IMR-90 (cell line): ENCODE data around the gene PRPH2. TPM values are rescaled to one million over a fixed set of nuclear protein-coding genes. Genes with fewer than 3 reads are reported as not detected.

Source experiments
- ATAC-seq: fragments of 200-7000 bp; cut with Tn5 transposase; 2 replicates; pipeline ENCODE4 v1.9.1; 2020; ENCODE audit warnings: low read depth, mild to moderate bottlenecking, moderate library complexity
- BruUV-seq: library from RNA; stranded (reverse); fragments of 400-500 nt; replicated peaks from 2 replicates; lab custom pipeline; 2021; lab: Mats Ljungman, UMichigan
- CTCF ChIA-PET: fragments of 300-600 bp; formaldehyde crosslinking; extraction: SDS; loops from one replicate; lab custom pipeline; 2021; ENCODE audit warnings: antibody characterized with exemption; lab: Yijun Ruan, JAX
- POLR2A ChIA-PET: fragments of 300-600 bp; sonication (Branson Sonifier 250); formaldehyde crosslinking; loops from one replicate; lab custom pipeline; 2022; ENCODE audit warnings: antibody characterized with exemption; ENCODE audit not compliant: unreplicated experiment; lab: Charles Lee
- DNase-seq: peaks from one replicate; pipeline ENCODE4 v3.0.0; 2013
- H2AFZ ChIP-seq: replicated peaks from 2 replicates; pipeline ENCODE3; 2013; ENCODE audit warnings: low read length, mild to moderate bottlenecking; ENCODE audit not compliant: poor library complexity
- H2AK5ac ChIP-seq: 2 replicates; pipeline ENCODE4 v1.6.1; 2013; ENCODE audit warnings: low read depth, low read length, inconsistent platforms
- H2AK9ac ChIP-seq: replicated peaks from 2 replicates; pipeline ENCODE3; 2013; ENCODE audit warnings: mild to moderate bottlenecking, low read depth, low read length, moderate library complexity; ENCODE audit not compliant: poor library complexity
- H2BK120ac ChIP-seq: 2 replicates; pipeline ENCODE4 v1.6.1; 2013; ENCODE audit warnings: low read depth, low read length, inconsistent platforms
- H2BK15ac ChIP-seq: 3 replicates; pipeline ENCODE4 v1.6.1; 2013; ENCODE audit warnings: low read depth, low read length, inconsistent platforms
- H2BK20ac ChIP-seq: 2 replicates; pipeline ENCODE4 v1.6.1; 2013; ENCODE audit warnings: low read depth, mild to moderate bottlenecking, inconsistent platforms, low read length, moderate library complexity
- H2BK5ac ChIP-seq: 2 replicates; pipeline ENCODE4 v1.6.1; 2013; ENCODE audit warnings: mild to moderate bottlenecking, low read depth, low read length, inconsistent platforms; ENCODE audit not compliant: poor library complexity, severe bottlenecking
- H3K14ac ChIP-seq: replicated peaks from 2 replicates; pipeline ENCODE4 v1.6.1; 2013; ENCODE audit warnings: low read depth, low read length, inconsistent platforms
- H3K18ac ChIP-seq: 2 replicates; pipeline ENCODE4 v1.6.1; 2013; ENCODE audit warnings: low read depth, low read length, control low read depth
- H3K23ac ChIP-seq: 2 replicates; pipeline ENCODE4 v1.6.1; 2013; ENCODE audit warnings: low read depth, low read length, inconsistent platforms
- H3K27ac ChIP-seq: 2 replicates; pipeline ENCODE4 v1.5.1; 2013; ENCODE audit warnings: mild to moderate bottlenecking, control low read depth, low read length; ENCODE audit not compliant: insufficient read depth
- H3K27me3 ChIP-seq: 2 replicates; pipeline ENCODE4 v1.6.1; 2013; ENCODE audit warnings: low read length; ENCODE audit not compliant: control insufficient read depth, insufficient read depth
- H3K36me3 ChIP-seq: 2 replicates; pipeline ENCODE4 v1.6.1; 2013; ENCODE audit warnings: low read length, mixed read lengths; ENCODE audit not compliant: control insufficient read depth, insufficient read depth
- H3K4ac ChIP-seq: 2 replicates; pipeline ENCODE4 v1.6.1; 2013; ENCODE audit warnings: low read depth, low read length, inconsistent platforms
- H3K4me1 ChIP-seq: 2 replicates; pipeline ENCODE4 v1.6.1; 2013; ENCODE audit warnings: low read length, mixed read lengths; ENCODE audit not compliant: control insufficient read depth, insufficient read depth
- H3K4me2 ChIP-seq: 2 replicates; pipeline ENCODE4 v1.6.1; 2013; ENCODE audit warnings: low read depth, mild to moderate bottlenecking, control low read depth, low read length, moderate library complexity
- H3K4me3 ChIP-seq: 2 replicates; pipeline ENCODE4 v1.5.1; 2013; ENCODE audit warnings: low read depth, mild to moderate bottlenecking, control low read depth, low read length, moderate library complexity; ENCODE audit not compliant: insufficient read depth
- H3K56ac ChIP-seq: 2 replicates; pipeline ENCODE4 v1.6.1; 2013; ENCODE audit warnings: low read length, inconsistent platforms; ENCODE audit not compliant: insufficient read depth; ENCODE audit errors: extremely low read depth
- H3K79me1 ChIP-seq, 2 experiments: 2 replicates each; pipeline ENCODE4 v1.6.1; 2013; ENCODE audit warnings: low read length in 2 of 2, inconsistent platforms in 1 of 2, low read depth in 1 of 2
- H3K9ac ChIP-seq: 2 replicates; pipeline ENCODE4 v1.6.1; 2013; ENCODE audit warnings: low read depth, low read length, control low read depth
- H3K9me1 ChIP-seq: 2 replicates; pipeline ENCODE4 v1.6.1; 2013; ENCODE audit warnings: low read length, inconsistent platforms; ENCODE audit not compliant: insufficient read depth
- H3K9me3 ChIP-seq: 2 replicates; pipeline ENCODE4 v1.6.1; 2013; ENCODE audit warnings: low read length; ENCODE audit not compliant: control insufficient read depth, insufficient read depth
- H4K20me1 ChIP-seq: 2 replicates; pipeline ENCODE4 v1.6.1; 2013; ENCODE audit warnings: low read length, inconsistent platforms; ENCODE audit not compliant: insufficient read depth
- H4K5ac ChIP-seq: 2 replicates; pipeline ENCODE4 v1.6.1; 2013; ENCODE audit warnings: mild to moderate bottlenecking, low read depth, low read length, control low read depth
- H4K8ac ChIP-seq, 2 experiments: 2 replicates each; pipeline ENCODE4 v1.6.1; 2013; ENCODE audit warnings: low read depth in 2 of 2, low read length in 2 of 2, control low read depth in 1 of 2, inconsistent platforms in 1 of 2
- H4K91ac ChIP-seq: 2 replicates; pipeline ENCODE4 v1.6.1; 2013; ENCODE audit warnings: low read depth, low read length, inconsistent platforms; ENCODE audit not compliant: insufficient read depth
- BHLHE40 ChIP-seq: fragments of 150-350 bp; IDR thresholded peaks from 2 replicates; pipeline ENCODE4 v1.6.1; 2016; ENCODE audit warnings: mild to moderate bottlenecking, low read depth, low read length
- CEBPB ChIP-seq: IDR thresholded peaks from 2 replicates; pipeline ENCODE4 v1.6.1; 2012; ENCODE audit warnings: low read depth, low read length, improper control_type of control experiment
- CTCF ChIP-seq: conservative IDR thresholded peaks from 2 replicates; pipeline ENCODE4 v1.5.1; 2012; ENCODE audit warnings: mild to moderate bottlenecking, low read depth, low read length, improper control_type of control experiment
- FOS ChIP-seq: fragments of 150-350 bp; IDR thresholded peaks from 2 replicates; pipeline ENCODE4 v1.6.1; 2016; ENCODE audit warnings: low read depth, low read length
- MAFK ChIP-seq: IDR thresholded peaks from 2 replicates; pipeline ENCODE4 v1.6.1; 2012; ENCODE audit warnings: low read depth, low read length, improper control_type of control experiment
- MXI1 ChIP-seq: IDR thresholded peaks from 2 replicates; pipeline ENCODE4 v1.6.1; 2012; ENCODE audit warnings: low read depth, mild to moderate bottlenecking, low read length, moderate library complexity, borderline replicate concordance
- NFE2L2 ChIP-seq: fragments of 150-350 bp; IDR thresholded peaks from 2 replicates; pipeline ENCODE4 v1.6.1; 2016; ENCODE audit warnings: low read depth, mild to moderate bottlenecking, low read length
- POLR2A ChIP-seq: IDR thresholded peaks from 2 replicates; pipeline ENCODE4 v1.6.1; 2012; ENCODE audit warnings: mild to moderate bottlenecking, low read depth, low read length
- RCOR1 ChIP-seq: IDR thresholded peaks from 2 replicates; pipeline ENCODE4 v1.6.1; 2012; ENCODE audit warnings: mild to moderate bottlenecking, low read length, improper control_type of control experiment; ENCODE audit not compliant: insufficient replicate concordance
- RFX5 ChIP-seq: IDR thresholded peaks from 2 replicates; pipeline ENCODE4 v1.8.0; 2012; ENCODE audit warnings: low read depth, mild to moderate bottlenecking, low read length, moderate library complexity
- SMC3 ChIP-seq: fragments of 150-350 bp; IDR thresholded peaks from 2 replicates; pipeline ENCODE4 v1.6.1; 2016; ENCODE audit warnings: low read depth, mild to moderate bottlenecking, antibody characterized with exemption, low read length, moderate library complexity
- USF2 ChIP-seq: fragments of 150-350 bp; IDR thresholded peaks from 2 replicates; pipeline ENCODE4 v1.6.1; 2017; ENCODE audit warnings: mild to moderate bottlenecking, antibody characterized with exemption, low read length, low read depth
- WGBS, 2 experiments: methylation state at CpG; one replicate each; pipeline versions ENCODE4 v1.1.5 to v1.1.7; 2013; ENCODE audit warnings: missing lambda C conversion rate in 2 of 2; ENCODE audit not compliant: insufficient read length in 1 of 2; ENCODE audit errors: extremely low coverage in 2 of 2; 5-methylcytosine and 5-hydroxymethylcytosine counted together
- dilution Hi-C: fragments of 300-500 bp; cut with HindIII; formaldehyde crosslinking; loops from one replicate; pipeline ENCODE4 v1.14.3; 2018; ENCODE audit warnings: low sequenced_read_pairs; ENCODE audit not compliant: unreplicated experiment
- in situ Hi-C: fragments of 300-500 bp; cut with MboI; formaldehyde crosslinking; loops from 3 replicates; pipeline ENCODE4 v1.14.3; 2019; ENCODE audit warnings: low sequenced_read_pairs, inconsistent platforms, mixed read lengths
- intact Hi-C: fragments of 100-400 bp; cut with micrococcal nuclease; formaldehyde crosslinking; loops from 2 replicates; pipeline ENCODE4 v1.10.0; 2022
- polyA plus RNA-seq, 3 experiments: library from polyadenylated mRNA; depleted of rRNA; stranded (reverse); fragments of >200 nt; gene quantifications; 2 replicates each; pipeline ENCODE4 v1.2.3, GENCODE V29; 2012; ENCODE audit warnings: low replicate concordance in 1 of 3
- total RNA-seq: library from RNA; depleted of rRNA; stranded (reverse); fragments of >200 nt; gene quantifications from 2 replicates; pipeline ENCODE4 v1.2.3, GENCODE V29; 2012
- TF ChIP-seq, protein P1 (sequence below): fragments of 150-350 bp; IDR thresholded peaks from 2 replicates; pipeline ENCODE4 v1.6.1; 2016; ENCODE audit warnings: low read depth, mild to moderate bottlenecking, low read length, moderate library complexity, borderline replicate concordance

The PRPH2 gene
- total and polyA plus RNA-seq, 2 of the 4 experiments (the other 2 are of a cell fraction): 1.0 to 1.1 TPM

DNA sequence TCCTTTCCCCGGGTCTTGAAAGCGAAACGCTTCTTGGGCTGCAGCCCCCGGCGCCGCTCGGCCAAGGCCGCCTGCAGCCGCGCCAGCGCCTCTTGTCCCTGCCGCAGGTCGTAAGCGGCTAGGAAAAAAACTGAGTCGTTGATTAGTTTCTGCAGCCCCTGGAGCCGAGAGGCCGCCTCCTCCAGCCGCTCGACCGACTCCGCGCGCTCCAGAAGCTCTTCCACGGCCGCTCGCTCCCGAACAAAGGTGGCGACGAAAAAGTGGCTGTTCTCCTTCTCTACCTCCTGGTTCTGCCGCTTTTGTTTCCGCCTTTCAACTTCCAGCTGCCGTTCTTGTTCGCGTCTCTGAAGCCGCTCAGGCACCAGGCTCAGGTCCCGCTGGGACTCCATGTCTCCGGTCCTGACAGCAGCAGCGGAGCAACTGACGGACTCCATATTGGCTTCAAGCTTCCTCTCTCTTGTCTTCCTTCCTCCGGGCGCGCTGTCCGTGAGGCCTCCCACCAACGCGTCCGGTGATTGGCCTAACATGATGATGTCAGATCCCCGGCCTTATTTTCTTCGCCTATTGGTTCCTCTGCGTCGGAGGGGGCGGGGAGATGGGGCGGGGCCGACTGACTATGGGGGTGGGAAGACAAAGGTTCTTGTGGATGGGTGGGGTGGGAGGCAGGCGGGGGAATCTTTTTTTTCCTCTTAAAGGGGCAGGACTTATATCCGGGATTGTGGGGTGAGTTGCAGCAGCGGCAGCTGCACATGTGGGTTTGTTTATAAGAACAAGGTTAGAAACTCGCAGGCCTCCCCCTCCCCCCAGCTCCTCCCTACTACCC is 23.5 kb upstream of the PRPH2 start, which contains the start of gene TBCC:
TSS of gene TBCC (minus strand) at position 464 of the 823 bp plus-strand sequence. CDS start at position 434, 30 bp downstream.
- intact Hi-C loops (loop anchor here (1.0 kb wide), 3 partner anchors 36 to 133 kb away; partner anchors contain the start of genes BICRAL and RPL7L1), in situ Hi-C loops (no loop called here), dilution Hi-C loops (no loop called here)
- CTCF ChIA-PET: interaction anchor here (1.2 to 2.4 kb wide), 2 partner anchors 20 to 198 kb away, joined by 3 to 6 read pairs; no protein-coding TSS in a partner anchor
- peak; percentile 79 for ATAC-seq
- H4K91ac ChIP-seq: peak within 1 kb of the TSS; percentile 85
- H3K23ac ChIP-seq: peak within 1 kb of the TSS; percentile 95
- H3K27ac ChIP-seq: peak within 1 kb of the TSS; percentile 99
- peak within 1 kb of the TSS; percentile 98 for H3K56ac ChIP-seq
- peaks cover 10% of the 10 kb centered on the region; the same call in 1 of the 2 replicates for H3K9me1 ChIP-seq
- H3K4me3 ChIP-seq: peak within 1 kb of the TSS; percentile 68
- H2BK20ac ChIP-seq: peak within 1 kb of the TSS; percentile 31; the same call in 1 of the 2 replicates
- peak within 1 kb of the TSS; percentile 85 for H4K5ac ChIP-seq
- H2AFZ ChIP-seq: peak within 1 kb of the TSS; percentile 96
- peak within 1 kb of the TSS; percentile 94 for H3K9ac ChIP-seq
- H3K27me3 ChIP-seq: no peaks in the 10 kb centered on the region
- peak within 1 kb of the TSS; percentile 100 for H2AK9ac ChIP-seq
- H3K36me3 ChIP-seq: no peaks in the 10 kb centered on the region; the same call in 1 of the 2 replicates
- peak within 1 kb of the TSS; percentile 81 to 95 for H4K8ac ChIP-seq
- peak within 1 kb of the TSS; percentile 27; the same call in 1 of the 3 replicates for H2BK15ac ChIP-seq
- peak within 1 kb of the TSS; percentile 85 for H2BK120ac ChIP-seq
- H3K4me1 ChIP-seq: peaks cover 8% of the 10 kb centered on the region
- peak within 1 kb of the TSS; percentile 94 for H3K4ac ChIP-seq
- BruUV-seq: TSS peak; percentile 91
- H3K79me1 ChIP-seq: peaks cover 7 to 48% of the 10 kb centered on the region in 2 experiments
- peak within 1 kb of the TSS; percentile 95 for H2BK5ac ChIP-seq
- H4K20me1 ChIP-seq: peaks cover 18% of the 10 kb centered on the region
- 1% methylated on average over 38 of the region's 57 CpGs; no CpG with 5 or more reads in 1 of the 2 experiments for whole genome bisulfite sequencing, 2 experiments
- DNase-seq: peak; percentile 99
- H3K9me3 ChIP-seq: no peaks in the 10 kb centered on the region
- peak within 1 kb of the TSS; percentile 95 for H3K14ac ChIP-seq
- POLR2A ChIA-PET: interaction anchor here (0.6 to 2.0 kb wide), 4 partner anchors 21 to 546 kb away, joined by 3 to 13 read pairs (median 6); partner anchors contain the start of genes BICRAL and RPL7L1
- H3K18ac ChIP-seq: peak within 1 kb of the TSS; percentile 76; the same call in 1 of the 2 replicates
- peak within 1 kb of the TSS; percentile 84 for H2AK5ac ChIP-seq
- H3K4me2 ChIP-seq: peak within 1 kb of the TSS; percentile 100
- no peak for TF ChIP-seq SMC3
- TF ChIP-seq, protein P1, sequence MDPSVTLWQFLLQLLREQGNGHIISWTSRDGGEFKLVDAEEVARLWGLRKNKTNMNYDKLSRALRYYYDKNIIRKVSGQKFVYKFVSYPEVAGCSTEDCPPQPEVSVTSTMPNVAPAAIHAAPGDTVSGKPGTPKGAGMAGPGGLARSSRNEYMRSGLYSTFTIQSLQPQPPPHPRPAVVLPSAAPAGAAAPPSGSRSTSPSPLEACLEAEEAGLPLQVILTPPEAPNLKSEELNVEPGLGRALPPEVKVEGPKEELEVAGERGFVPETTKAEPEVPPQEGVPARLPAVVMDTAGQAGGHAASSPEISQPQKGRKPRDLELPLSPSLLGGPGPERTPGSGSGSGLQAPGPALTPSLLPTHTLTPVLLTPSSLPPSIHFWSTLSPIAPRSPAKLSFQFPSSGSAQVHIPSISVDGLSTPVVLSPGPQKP: no peak
- TF ChIP-seq BHLHE40: peak; percentile 44; the same call in 1 of the 2 replicates
- TF ChIP-seq MXI1: peak; percentile 50; the same call in 1 of the 2 replicates
- no peak for TF ChIP-seq CTCF
- no peak for TF ChIP-seq NFE2L2
- no peak for TF ChIP-seq FOS
- no peak for TF ChIP-seq RFX5
- TF ChIP-seq RCOR1: no peak
- peak; percentile 97 for TF ChIP-seq POLR2A
- no peak for TF ChIP-seq CEBPB
- TF ChIP-seq USF2: no peak
- no peak for TF ChIP-seq MAFK
